Heart right ventricle (tissue), 16 donors: ENCODE measurements around the gene SETD1A. TPM values are rescaled to one million over a fixed set of nuclear protein-coding genes. Genes with fewer than 3 reads are reported as not detected.

ENCODE experiments used
- ATAC-seq, 8 donors: fragments of 200-7000 bp; cut with Tn5 transposase; one replicate each; pipeline ENCODE4 v1.9.1; 2020; ENCODE audit warnings: mild to moderate bottlenecking in 8 of 8, moderate library complexity in 8 of 8, moderate number of reproducible peaks in 1 of 8
- DNase-seq, 2 donors: peaks; one replicate each; pipeline ENCODE4 v3.0.0-alpha.2; 2020
- H3K27ac ChIP-seq, 10 donors: fragments of 200-600 bp; sonication (generic) in 2 of 10; one replicate each; pipeline versions ENCODE4 v1.5.0 to v1.8.0; 2020 to 2022; ENCODE audit warnings: mild to moderate bottlenecking in 3 of 10
- H3K27me3 ChIP-seq, 7 donors: fragments of 200-600 bp; one replicate each; pipeline ENCODE4 v1.8.0; 2021 to 2022; ENCODE audit warnings: mild to moderate bottlenecking in 2 of 7
- H3K36me3 ChIP-seq, 9 donors: fragments of 200-600 bp; sonication (generic) in 1 of 9; one replicate each; pipeline versions ENCODE4 v1.5.0 to v1.8.0; 2020 to 2022; ENCODE audit warnings: mild to moderate bottlenecking in 2 of 9
- H3K4me1 ChIP-seq, 9 donors: fragments of 200-600 bp; sonication (generic) in 1 of 9; one replicate each; pipeline versions ENCODE4 v1.5.0 to v1.8.0; 2020 to 2022; ENCODE audit warnings: mild to moderate bottlenecking in 4 of 9
- H3K4me3 ChIP-seq, 10 donors: fragments of 200-600 bp; sonication (generic) in 2 of 10; one replicate each; pipeline versions ENCODE4 v1.5.0 to v1.8.0; 2020 to 2022; ENCODE audit warnings: mild to moderate bottlenecking in 7 of 10, moderate library complexity in 2 of 10
- H3K9me3 ChIP-seq, 11 donors: fragments of 200-600 bp in 10 of 11; sonication (generic) in 2 of 11; one replicate each; pipeline versions ENCODE4 v1.5.0 to v1.8.0; 2013 to 2022; ENCODE audit warnings: mild to moderate bottlenecking in 2 of 11, control low read depth in 1 of 11, moderate library complexity in 1 of 11
- WGBS, 2 donors: extraction: QIAGEN DNeasy Blood & Tissue Kit; methylation state at CpG; one replicate each; pipeline ENCODE4 v1.1.7; 2013; ENCODE audit warnings: inconsistent platforms in 1 of 2; 5-methylcytosine and 5-hydroxymethylcytosine counted together
- intact Hi-C, 10 donors: fragments of 100-400 bp; cut with DNase I; formaldehyde crosslinking; loops; one replicate each; pipeline versions ENCODE4 v1.11.1 to v1.14.2; 2022
- polyA plus RNA-seq, 2 donors: library from polyadenylated mRNA; stranded (reverse); fragments of 200-250 nt; gene quantifications; one replicate each; pipeline ENCODE4 v1.2.3, GENCODE V29; 2013
- total RNA-seq, 10 donors: library from RNA; stranded (reverse); fragmentation: NEBNext Ultra II Directional in 3 of 10; extraction: Animal tissue kit (Norgen Biotek cat#: 25700) in 3 of 10; gene quantifications; one replicate each; pipeline versions ENCODE4 v1.2.1 to v1.2.4, GENCODE V29; 2021 to 2023
- TF ChIP-seq, protein P1 (sequence below), 9 donors: fragments of 200-600 bp; sonication (generic) in 2 of 9; IDR thresholded peaks; one replicate each; pipeline versions ENCODE4 v1.5.0 to v1.8.0; 2021 to 2022; ENCODE audit warnings: antibody characterized with exemption in 9 of 9, mild to moderate bottlenecking in 5 of 9, moderate library complexity in 1 of 9
- donor health status: Arrhythmogenic right ventricular cardiomyopathy.
- donor health status: ischemic (EF 13 %, LVEDD 7.1; RV severe dilation, severe dysfunction).
- donor health status: healthy with polysubstance abuse.
- donor health status: DM: no; HTN: yes; CAD: no.
- donor health status: DM: no; HTN: no; CAD: no.
- donor health status: ischemic (EF 25% LVEDD 6.9; RV normal size, moderate dysfunction).
- donor health status: ischemic (EF 25% LVEDD 5.7; RV mildly dilated, moderate dysfunction).
- donor health status: healthy.
- donor health status: DM: yes; HTN: yes; CAD: no.
- donor health status: Ischemic cardiomyopathy.
- donor health status: ischemic (EF 35%, LVEDD 5.7; RV mildly dilated, moderate dysfunction).
- donor health status: nonischemic (EF 11% LVEDD 7.7; RV severe dilation, severe dysfunction).
- donor health status: DM: yes; HTN: yes; CAD: no.
- donor health status: PGD.
- donor health status: ischemic (EF 29% LVEDD 5.4; RV normal size, mild dysfunction).
- donor health status: nonischemic (EF 23%, LVEDD 6.1; RV moderate dilation, normal function).

Gene SETD1A
- total and polyA plus RNA-seq, 12 donors, result 5.8 to 11.4 (median 9.2) TPM

DNA sequence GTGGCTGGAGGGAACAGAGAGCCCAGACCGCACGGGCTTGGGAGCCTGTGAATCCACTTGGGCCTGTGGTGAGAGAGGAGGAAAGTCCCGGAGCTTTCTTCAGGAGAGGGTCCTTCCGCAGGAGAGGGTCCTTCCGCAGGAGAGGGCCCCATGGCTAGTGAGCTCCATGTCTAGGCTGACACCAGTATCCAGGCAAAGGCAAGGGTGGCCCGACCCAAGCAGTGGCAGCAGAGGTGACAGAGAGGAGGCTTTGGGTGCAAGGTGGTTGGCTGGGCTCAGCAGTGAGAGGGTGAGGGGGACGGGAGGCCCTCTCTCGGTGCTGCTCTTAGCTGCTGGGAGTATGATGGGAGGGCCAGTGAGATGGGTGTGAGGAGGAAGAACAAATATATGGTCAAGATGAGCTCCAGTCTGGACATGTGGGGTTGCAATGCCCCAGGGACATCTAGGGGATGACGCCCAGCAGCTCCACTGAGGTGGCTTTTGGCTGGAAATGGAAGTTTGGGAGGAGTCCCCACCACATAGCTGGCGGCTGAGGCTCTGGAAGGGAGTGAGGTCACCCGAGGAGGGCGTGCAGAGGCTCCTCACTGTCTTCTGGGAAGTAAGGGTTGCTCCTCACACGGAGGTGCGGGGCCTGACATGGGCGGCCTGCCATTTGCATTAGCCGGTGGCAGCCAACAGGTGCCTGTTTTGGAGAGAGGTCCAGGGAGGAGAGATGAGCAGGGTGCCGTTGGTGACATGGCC is 25.2 kb downstream of the SETD1A start:
- intact Hi-C loops, result loop anchor here in 9 of 10 donors (5.0 to 10.0 kb wide), 12 partner anchors 50 to 892 kb away; partner anchors contain the start of genes STX4 (in 2 of the 9), ZNF267 (in 2 of the 9), ZNF843 (in 2 of the 9) and PRSS53 (in 1 of the 9)
- peak in 1 of 8 donors; percentile 30 for ATAC-seq
- H3K27ac ChIP-seq, result peak overlapping the region in 1 of 10 donors; percentile 51
- H3K27me3 ChIP-seq, result no peaks in the 10 kb centered on the region
- DNase-seq, result no peak
- no peak overlapping the region for H3K4me3 ChIP-seq
- H3K36me3 ChIP-seq, result peaks cover 0 to 84% (median 11%) of the 10 kb centered on the region in 9 donors
- peaks cover 8 to 19% (median 14%) of the 10 kb centered on the region in 9 donors for H3K4me1 ChIP-seq
- TF ChIP-seq, protein P1, sequence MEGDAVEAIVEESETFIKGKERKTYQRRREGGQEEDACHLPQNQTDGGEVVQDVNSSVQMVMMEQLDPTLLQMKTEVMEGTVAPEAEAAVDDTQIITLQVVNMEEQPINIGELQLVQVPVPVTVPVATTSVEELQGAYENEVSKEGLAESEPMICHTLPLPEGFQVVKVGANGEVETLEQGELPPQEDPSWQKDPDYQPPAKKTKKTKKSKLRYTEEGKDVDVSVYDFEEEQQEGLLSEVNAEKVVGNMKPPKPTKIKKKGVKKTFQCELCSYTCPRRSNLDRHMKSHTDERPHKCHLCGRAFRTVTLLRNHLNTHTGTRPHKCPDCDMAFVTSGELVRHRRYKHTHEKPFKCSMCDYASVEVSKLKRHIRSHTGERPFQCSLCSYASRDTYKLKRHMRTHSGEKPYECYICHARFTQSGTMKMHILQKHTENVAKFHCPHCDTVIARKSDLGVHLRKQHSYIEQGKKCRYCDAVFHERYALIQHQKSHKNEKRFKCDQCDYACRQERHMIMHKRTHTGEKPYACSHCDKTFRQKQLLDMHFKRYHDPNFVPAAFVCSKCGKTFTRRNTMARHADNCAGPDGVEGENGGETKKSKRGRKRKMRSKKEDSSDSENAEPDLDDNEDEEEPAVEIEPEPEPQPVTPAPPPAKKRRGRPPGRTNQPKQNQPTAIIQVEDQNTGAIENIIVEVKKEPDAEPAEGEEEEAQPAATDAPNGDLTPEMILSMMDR (IDR thresholded peaks at IDR 0.05), result no peak
- 82 to 83% methylated on average over 17 of the region's 17 CpGs for WGBS, 2 donors
- H3K9me3 ChIP-seq, result no peaks in the 10 kb centered on the region

DNA sequence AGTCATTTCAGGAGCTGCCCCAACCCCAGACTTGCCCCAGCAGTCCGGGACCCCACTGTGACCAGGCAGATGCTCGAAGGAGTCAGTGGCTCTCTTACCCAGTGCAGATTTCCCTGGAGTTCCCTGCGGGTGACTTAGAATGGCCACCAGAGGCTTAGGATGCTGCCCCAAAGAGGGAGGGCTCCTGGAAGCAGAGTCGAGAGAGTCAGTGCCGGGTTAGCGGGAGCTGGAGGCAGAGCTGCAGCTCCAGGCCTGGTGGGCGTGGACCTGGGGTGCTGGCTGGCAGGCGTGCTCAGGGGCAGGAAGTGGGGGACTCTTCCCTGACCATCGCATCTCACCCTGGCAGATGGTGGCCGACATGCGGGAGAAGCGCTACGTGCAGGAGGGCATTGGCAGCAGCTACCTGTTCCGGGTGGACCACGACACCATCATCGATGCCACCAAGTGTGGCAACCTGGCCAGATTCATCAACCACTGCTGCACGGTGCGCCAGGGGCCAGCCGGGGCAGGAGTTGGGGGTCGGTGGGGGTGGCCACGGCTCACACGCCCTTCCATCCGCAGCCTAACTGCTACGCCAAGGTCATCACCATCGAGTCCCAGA is 25.8 kb downstream of the SETD1A start:
- DNase-seq, result no peak
- Histone ChIP-seq H3K4me1 (peaks cover 8 to 19% (median 14%) of the 10 kb centered on the region in 9 donors), H3K27ac (peak overlapping the region in 1 of 10 donors; percentile 51), H3K27me3 (no peaks in the 10 kb centered on the region), H3K4me3 (no peak overlapping the region), H3K36me3 (peaks cover 0 to 84% (median 10%) of the 10 kb centered on the region in 9 donors), H3K9me3 (no peaks in the 10 kb centered on the region)
- intact Hi-C loops, result loop anchor here in 9 of 10 donors (5.0 to 10.0 kb wide), 12 partner anchors 49 to 891 kb away; partner anchors contain the start of genes STX4 (in 2 of the 9), ZNF267 (in 2 of the 9), ZNF843 (in 2 of the 9) and PRSS53 (in 1 of the 9)
- no peak for ATAC-seq
- TF ChIP-seq, protein P1 (IDR thresholded peaks at IDR 0.05), result no peak
- WGBS, 2 donors, result 84 to 85% methylated on average over 25 of the region's 25 CpGs

DNA sequence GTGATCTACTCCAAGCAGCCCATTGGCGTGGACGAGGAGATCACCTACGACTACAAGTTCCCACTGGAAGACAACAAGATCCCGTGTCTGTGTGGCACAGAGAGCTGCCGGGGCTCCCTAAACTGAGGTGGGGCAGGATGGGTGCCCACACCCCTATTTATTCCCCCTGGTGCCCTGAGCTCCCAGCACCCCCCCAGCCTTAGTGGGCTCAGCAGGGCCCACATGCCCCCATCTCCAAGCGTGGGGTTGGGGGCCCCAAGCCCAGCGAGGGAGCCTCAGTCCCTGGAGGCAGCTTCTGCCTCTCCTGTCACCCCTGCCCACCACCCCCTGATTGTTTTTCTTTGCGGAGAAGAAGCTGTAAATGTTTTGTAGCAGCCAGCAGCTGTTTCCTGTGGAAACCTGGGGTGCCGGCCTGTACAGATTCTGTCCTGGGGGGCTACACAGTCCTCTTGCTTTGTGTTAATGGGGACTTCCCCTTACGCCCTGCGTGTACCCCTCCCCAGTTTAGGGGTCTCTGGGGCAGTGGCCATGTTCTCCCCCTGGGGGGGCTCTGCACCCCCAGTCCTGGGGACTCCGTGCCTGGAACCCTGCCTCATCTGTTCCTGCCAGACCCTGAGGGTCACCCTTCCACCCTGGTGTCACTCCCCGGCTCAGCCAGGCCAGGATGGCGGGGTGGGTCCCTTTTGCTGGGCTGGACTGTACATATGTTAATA is 26.5 kb downstream of the SETD1A start:
- Histone ChIP-seq H3K4me1 (peaks cover 8 to 19% (median 14%) of the 10 kb centered on the region in 9 donors), H3K27me3 (no peaks in the 10 kb centered on the region), H3K9me3 (no peaks in the 10 kb centered on the region), H3K36me3 (peaks cover 0 to 78% (median 10%) of the 10 kb centered on the region in 9 donors), H3K27ac (peak overlapping the region in 1 of 10 donors; percentile 64), H3K4me3 (no peak overlapping the region)
- intact Hi-C loops, result loop anchor here (2.0 to 10.0 kb wide), 17 partner anchors 48 to 891 kb away; partner anchors contain the start of genes ZNF843 (in 6 of the 10), STX4 (in 2 of the 10), VKORC1 (in 2 of the 10) and ZNF267 (in 2 of the 10)
- ATAC-seq (peak in 1 of 8 donors; percentile 4), DNase-seq (no peak)
- 82 to 83% methylated on average over 14 of the region's 14 CpGs for WGBS, 2 donors
- TF ChIP-seq, protein P1 (IDR thresholded peaks at IDR 0.05), result no peak
